ENCODE results near the gene CARTPT. TPM values are rescaled to one million over a fixed set of nuclear protein-coding genes. Genes with fewer than 3 reads are reported as not detected.

Gene CARTPT
- total RNA-seq: not detected in 2 replicates

DNA sequence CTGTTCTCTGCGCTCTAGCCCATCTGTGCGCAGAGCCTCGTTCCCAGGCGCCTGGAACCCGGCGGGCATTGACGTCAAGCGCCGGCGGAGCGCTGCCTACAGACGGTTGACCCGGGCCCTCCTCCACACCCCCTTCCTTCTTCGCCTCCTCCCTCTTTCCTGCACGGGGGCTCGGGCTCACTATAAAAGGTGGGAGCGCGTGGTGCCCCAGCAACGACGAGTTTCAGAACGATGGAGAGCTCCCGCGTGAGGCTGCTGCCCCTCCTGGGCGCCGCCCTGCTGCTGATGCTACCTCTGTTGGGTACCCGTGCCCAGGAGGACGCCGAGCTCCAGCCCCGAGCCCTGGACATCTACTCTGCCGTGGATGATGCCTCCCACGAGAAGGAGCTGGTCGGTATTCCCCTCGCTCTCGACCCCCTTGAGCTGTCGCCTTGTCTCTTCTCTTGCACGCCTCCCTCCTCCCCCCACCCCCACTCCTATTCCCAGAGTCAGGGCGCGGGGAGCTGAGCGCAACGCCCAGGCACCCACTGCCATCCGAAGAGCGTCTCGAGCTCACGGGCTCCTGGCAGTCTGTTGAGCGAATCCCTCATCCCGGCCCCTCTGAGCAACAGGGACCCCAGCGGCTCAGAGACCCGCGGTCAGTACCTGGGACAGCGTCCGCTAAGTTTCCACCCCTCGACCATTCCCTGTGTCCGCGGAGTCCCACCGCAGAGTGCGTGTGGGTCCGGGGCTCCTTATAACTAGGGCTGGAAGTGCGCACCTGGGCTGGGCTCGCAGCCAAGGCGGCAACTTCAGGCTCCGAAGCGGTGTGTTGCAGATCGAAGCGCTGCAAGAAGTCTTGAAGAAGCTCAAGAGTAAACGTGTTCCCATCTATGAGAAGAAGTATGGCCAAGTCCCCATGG lies at the start of gene CARTPT:
Gene CARTPT (plus strand): TSS at position 213 of the 902 bp plus-strand sequence. CDS start 19 bp downstream, at position 232.

Other genes starting within 250 kb of the CARTPT start
- 21.9 and 24.9 TPM in 2 replicates for gene MCCC2, start 131.9 kb upstream of the CARTPT start, total RNA-seq

Data from smooth muscle cell of the pulmonary artery (primary cell).